ENCODE measurements around the gene VPS4A.

- TF ChIP-seq CTCF (optimal IDR thresholded peaks at IDR 0.05 in 1 of 3, IDR thresholded peaks at IDR 0.05 in 1 of 3, conservative IDR thresholded peaks at IDR 0.05 in 1 of 3; ENCODE audit: extremely low read depth in 1 of 3, insufficient read depth in 2 of 3, low read length in 3 of 3) (no peak), EZH2 (IDR thresholded peaks at IDR 0.05; ENCODE audit: low read length) (no peak)
Measured at GRCh38 chr16:69318177-69318910, 7.2 kb downstream of the VPS4A start.
